Choroid plexus epithelial cell (primary cell): Measurements from ENCODE around the gene RAI1.

Experiments
- DNase-seq: peaks from one replicate; pipeline ENCODE4 v3.0.0-alpha.2; 2010; ENCODE audit warnings: low read depth
- H3K4me3 ChIP-seq: 2 replicates; pipeline ENCODE4 v1.5.1; 2011; ENCODE audit warnings: low read depth, mild to moderate bottlenecking, control low read depth, low read length, moderate library complexity
- TF ChIP-seq, protein P1 (sequence below): conservative IDR thresholded peaks from 2 replicates; pipeline ENCODE4 v1.5.1; 2011; ENCODE audit warnings: low read depth, mild to moderate bottlenecking, control low read depth, inconsistent platforms, low read length, moderate library complexity

The RAI1 gene

DNA sequence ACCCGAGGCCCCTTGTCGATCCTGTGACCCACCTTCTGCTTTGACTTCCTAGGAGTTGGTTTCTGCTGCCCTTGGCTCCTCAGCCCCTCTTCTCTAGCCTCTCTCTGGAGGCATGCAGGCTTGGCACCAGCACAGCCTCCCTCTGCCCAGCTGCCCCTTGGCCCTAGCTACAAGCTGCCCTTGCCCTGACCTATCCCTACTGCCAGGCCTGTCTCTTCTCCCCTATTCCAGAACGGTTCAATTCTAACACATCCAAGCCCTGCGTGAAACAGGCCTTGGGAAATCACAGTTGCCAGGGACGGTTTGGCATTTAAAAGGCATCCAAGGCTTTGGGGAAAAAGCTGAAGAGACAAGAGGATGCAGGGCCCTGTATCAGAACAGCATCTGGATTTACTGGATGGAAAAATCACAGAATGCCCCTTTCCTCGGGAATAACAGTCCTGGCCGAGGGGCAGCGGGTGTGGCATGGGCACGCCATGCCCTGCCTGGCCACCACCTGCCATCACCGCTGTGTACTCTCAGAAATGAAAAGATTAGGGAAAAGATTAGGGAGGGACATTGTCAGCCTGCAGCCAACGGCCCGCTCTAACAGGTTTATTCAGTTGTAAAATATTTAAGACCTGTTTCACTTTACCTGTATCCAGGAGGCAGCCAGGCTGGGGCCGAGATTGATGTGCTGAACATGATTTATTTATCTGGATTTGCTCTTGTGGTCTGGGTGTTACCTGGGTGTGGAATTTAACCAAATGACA lies 15.8 kb downstream of the RAI1 start:
- TF ChIP-seq, protein P1, sequence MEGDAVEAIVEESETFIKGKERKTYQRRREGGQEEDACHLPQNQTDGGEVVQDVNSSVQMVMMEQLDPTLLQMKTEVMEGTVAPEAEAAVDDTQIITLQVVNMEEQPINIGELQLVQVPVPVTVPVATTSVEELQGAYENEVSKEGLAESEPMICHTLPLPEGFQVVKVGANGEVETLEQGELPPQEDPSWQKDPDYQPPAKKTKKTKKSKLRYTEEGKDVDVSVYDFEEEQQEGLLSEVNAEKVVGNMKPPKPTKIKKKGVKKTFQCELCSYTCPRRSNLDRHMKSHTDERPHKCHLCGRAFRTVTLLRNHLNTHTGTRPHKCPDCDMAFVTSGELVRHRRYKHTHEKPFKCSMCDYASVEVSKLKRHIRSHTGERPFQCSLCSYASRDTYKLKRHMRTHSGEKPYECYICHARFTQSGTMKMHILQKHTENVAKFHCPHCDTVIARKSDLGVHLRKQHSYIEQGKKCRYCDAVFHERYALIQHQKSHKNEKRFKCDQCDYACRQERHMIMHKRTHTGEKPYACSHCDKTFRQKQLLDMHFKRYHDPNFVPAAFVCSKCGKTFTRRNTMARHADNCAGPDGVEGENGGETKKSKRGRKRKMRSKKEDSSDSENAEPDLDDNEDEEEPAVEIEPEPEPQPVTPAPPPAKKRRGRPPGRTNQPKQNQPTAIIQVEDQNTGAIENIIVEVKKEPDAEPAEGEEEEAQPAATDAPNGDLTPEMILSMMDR: no peak
- no peak for DNase-seq
- H3K4me3 ChIP-seq: no peak overlapping the region

DNA sequence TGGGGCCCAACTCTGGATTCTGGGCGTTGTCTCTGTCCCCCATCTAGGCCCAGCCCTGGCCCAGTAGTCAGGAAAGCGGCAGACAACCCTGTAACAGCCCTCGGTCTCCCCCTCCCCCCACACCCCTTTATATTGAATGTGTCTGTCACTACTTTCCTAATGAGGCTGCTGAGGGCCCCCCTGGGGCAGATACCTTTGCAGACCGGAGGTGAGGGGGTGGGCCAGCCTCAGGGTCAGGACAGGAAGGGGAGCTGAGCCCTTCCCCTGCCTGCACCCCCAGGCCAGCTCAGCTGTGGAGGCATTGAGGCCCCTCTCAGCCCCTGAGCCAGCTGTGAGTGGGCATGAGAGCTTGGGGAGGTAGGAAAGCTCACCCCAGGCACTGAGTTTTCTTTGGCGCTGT lies 17.1 kb downstream of the RAI1 start:
- TF ChIP-seq, protein P1: no peak
- DNase-seq: no peak
- H3K4me3 ChIP-seq: no peak overlapping the region

DNA sequence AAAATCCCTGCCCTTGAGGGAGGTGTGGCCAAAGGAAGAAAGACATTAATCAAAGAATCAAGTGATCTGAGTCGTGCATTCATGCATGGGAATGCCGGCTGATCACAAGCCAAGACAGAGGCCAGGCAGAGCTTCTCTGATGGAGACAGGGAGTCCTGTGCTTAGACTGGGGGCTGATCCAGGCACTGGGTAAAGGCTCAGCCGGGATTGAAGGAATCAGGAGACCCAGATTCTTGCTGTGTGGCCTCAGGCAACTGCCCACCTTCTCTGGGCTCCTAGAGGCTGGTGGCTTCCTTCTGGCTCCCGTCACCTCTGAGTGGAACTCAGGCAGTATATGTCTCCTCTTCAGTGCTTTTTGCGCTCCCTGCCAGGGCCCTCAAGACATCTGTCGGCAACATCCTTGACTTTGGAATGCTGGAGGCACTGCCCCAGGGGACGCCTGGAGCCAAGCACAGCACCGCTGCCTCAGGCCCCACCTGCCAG lies 17.7 kb downstream of the RAI1 start:
- no peak overlapping the region for H3K4me3 ChIP-seq
- no peak for DNase-seq
- TF ChIP-seq, protein P1: no peak

GRCh38 chr17:17699491-17699890 lies 18.2 kb downstream of the RAI1 start:
- no peak overlapping the region for H3K4me3 ChIP-seq
- no peak for DNase-seq
- TF ChIP-seq, protein P1: no peak

DNA sequence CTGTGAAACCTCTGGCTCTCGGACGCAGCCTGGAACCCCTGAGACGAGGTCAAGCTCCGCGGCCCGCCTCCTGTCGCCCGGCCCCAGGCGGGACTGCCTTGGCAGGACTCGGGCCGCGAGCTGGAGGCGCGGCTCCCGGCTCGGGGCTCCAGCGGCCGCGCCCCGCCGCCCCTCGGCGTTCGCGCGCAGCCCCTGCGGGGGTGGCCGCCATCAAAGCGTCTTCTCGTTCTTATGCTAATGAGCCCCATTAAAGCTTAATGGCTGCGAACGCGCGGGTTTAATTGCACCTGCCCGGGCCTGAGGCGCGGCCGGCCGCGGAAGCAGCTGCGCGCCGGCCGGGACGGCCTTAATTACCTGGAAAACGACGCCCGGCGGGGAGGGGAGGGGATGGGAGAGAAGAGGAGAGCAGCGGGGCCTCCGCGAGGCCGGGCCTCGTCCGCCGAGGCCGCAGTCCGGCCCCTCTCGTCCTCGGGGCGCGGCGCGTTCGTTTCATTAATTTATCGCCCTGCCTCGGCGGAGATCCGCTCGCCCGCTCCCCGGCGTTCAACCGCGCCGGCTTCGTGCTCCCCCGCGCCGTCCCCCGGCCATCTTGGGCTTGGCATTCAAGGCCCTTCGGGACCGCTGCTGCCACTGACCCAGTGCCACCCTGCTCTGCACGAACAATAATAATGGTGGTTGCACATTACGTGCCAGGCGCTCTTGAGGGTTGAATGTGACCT lies 19.2 kb downstream of the RAI1 start:
- H3K4me3 ChIP-seq: peak overlapping the region; percentile 14
- TF ChIP-seq, protein P1: no peak
- DNase-seq: no peak

DNA sequence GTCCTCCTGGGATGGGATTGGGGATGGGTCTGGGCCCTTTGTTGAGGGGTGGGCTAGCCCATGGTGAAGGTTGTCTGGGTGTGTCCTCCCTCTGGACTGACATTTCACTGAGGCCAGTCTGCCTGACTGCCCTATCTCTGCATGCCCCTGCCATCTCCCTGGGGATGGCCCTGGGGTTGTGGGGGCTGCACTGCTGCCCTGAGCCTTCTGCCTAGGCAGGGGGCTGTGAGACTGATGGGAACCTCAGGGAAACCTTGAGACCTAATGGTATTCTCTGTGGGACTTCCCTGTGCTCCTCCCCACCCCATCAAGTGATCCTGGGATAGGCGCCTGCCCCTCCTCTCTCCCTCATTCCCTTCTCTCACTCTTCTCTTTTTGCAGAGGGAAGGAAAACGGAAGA lies 19.9 kb downstream of the RAI1 start:
- TF ChIP-seq, protein P1: no peak
- DNase-seq: no peak
- H3K4me3 ChIP-seq: no peak overlapping the region
